GM12878 (cell line): Measurements from ENCODE around the gene CLMP.

Experiments used
- BHLHE40 ChIP-seq, 2 experiments: fragments of 450-650 bp in 1 of 2; IDR thresholded peaks; 2 replicates each; pipeline ENCODE4 v1.6.1; 2011 to 2017; ENCODE audit warnings: low read depth in 2 of 2, borderline replicate concordance in 1 of 2, improper control_type of control experiment in 1 of 2, low read length in 1 of 2, mild to moderate bottlenecking in 1 of 2
- CHD2 ChIP-seq: IDR thresholded peaks from 2 replicates; pipeline ENCODE4 v1.6.1; 2011; ENCODE audit warnings: low read depth, low read length, improper control_type of control experiment, borderline replicate concordance
- CTCF ChIP-seq, 3 experiments: IDR thresholded peaks in 2 of 3; conservative IDR thresholded peaks in 1 of 3; 2 replicates each; pipeline ENCODE4 v1.5.1; 2011; ENCODE audit warnings: low read depth in 3 of 3, low read length in 3 of 3, mild to moderate bottlenecking in 3 of 3, control low read depth in 2 of 3, moderate library complexity in 2 of 3, inconsistent platforms in 1 of 3, mixed read lengths in 1 of 3; ENCODE audit not compliant: control insufficient read depth in 2 of 3, insufficient read depth in 1 of 3; ENCODE audit errors: extremely low read depth in 1 of 3
- HDAC2 ChIP-seq: fragments of 200-600 bp; sonication (generic); IDR thresholded peaks from 2 replicates; pipeline ENCODE4 v1.6.1; 2017
- LARP7 ChIP-seq: fragments of 450-650 bp; IDR thresholded peaks from 2 replicates; pipeline ENCODE4 v1.6.1; 2017; ENCODE audit warnings: mild to moderate bottlenecking
- MAX ChIP-seq: IDR thresholded peaks from 2 replicates; pipeline ENCODE4 v1.6.1; 2012; ENCODE audit warnings: low read depth, low read length, improper control_type of control experiment
- NFIC ChIP-seq: IDR thresholded peaks from 2 replicates; pipeline ENCODE4 v1.6.1; 2012; ENCODE audit warnings: low read depth, mild to moderate bottlenecking, inconsistent platforms, low read length, moderate library complexity
- POU2F2 ChIP-seq: IDR thresholded peaks from 3 replicates; pipeline ENCODE4 v1.6.1; 2011; ENCODE audit warnings: low read depth, mild to moderate bottlenecking, low read length, borderline replicate concordance
- RAD21 ChIP-seq: IDR thresholded peaks from 2 replicates; pipeline ENCODE4 v1.6.1; 2011; ENCODE audit warnings: mild to moderate bottlenecking, low read depth, low read length, moderate library complexity; ENCODE audit not compliant: insufficient read depth
- SIN3A ChIP-seq: IDR thresholded peaks from 2 replicates; pipeline ENCODE4 v1.6.1; 2012; ENCODE audit warnings: low read depth, low read length, improper control_type of control experiment
- SRF ChIP-seq, 2 experiments: IDR thresholded peaks; 2 replicates each; pipeline ENCODE4 v1.6.1; 2011; ENCODE audit warnings: low read depth in 2 of 2, low read length in 2 of 2, mild to moderate bottlenecking in 1 of 2, moderate library complexity in 1 of 2
- TAF1 ChIP-seq: IDR thresholded peaks from 2 replicates; pipeline ENCODE4 v1.6.1; 2011; ENCODE audit warnings: mild to moderate bottlenecking, low read depth, low read length, borderline replicate concordance
- ZBTB40 ChIP-seq: fragments of 450-650 bp; IDR thresholded peaks from 2 replicates; pipeline ENCODE4 v1.6.1; 2016; ENCODE audit warnings: mild to moderate bottlenecking, moderate library complexity, borderline replicate concordance

GRCh38 chr11:123241294-123241693 is 46.2 kb upstream of the CLMP start:
- TF ChIP-seq BHLHE40 (IDR thresholded peaks at IDR 0.05; ENCODE audit: borderline replicate concordance in 1 of 2, low read depth in 2 of 2, low read length in 1 of 2) (no peak), LARP7 (no peak), NFIC (no peak), MAX (no peak), CTCF (IDR thresholded peaks at IDR 0.05 in 2 of 3, conservative IDR thresholded peaks at IDR 0.05 in 1 of 3; ENCODE audit: control insufficient read depth in 2 of 3, extremely low read depth in 1 of 3, insufficient read depth in 1 of 3, low read depth in 3 of 3, low read length in 3 of 3) (no peak), TAF1 (no peak), ZBTB40 (no peak), HDAC2 (no peak), CHD2 (no peak), POU2F2 (no peak), RAD21 (no peak), SIN3A (no peak), SRF (IDR thresholded peaks at IDR 0.05; ENCODE audit: low read depth in 2 of 2, low read length in 2 of 2) (no peak)
